Measurements from ENCODE around the gene DNMT3L. TPM values are rescaled to one million over a fixed set of nuclear protein-coding genes. Genes with fewer than 3 reads are reported as not detected.

DNMT3L gene
- total and polyA plus RNA-seq, 2 donors (not counting 1 experiment from before 2014, with no cell fraction given), result not detected

- no peak within 1 kb of the TSS for H3K27ac Mint-ChIP-seq
- H3K4me3 Mint-ChIP-seq, result no peak within 1 kb of the TSS
- Histone ChIP-seq H3K27ac (ENCODE audit: low read length in 2 of 2) (no peak within 1 kb of the TSS), H4K20me1 (ENCODE audit: control insufficient read depth, insufficient read depth, low read length, poor library complexity, severe bottlenecking) (no peaks in the 10 kb centered on the region), H3K9ac (ENCODE audit: low read length) (no peak within 1 kb of the TSS), H2AFZ (ENCODE audit: insufficient read depth, low read depth, low read length, poor library complexity, severe bottlenecking) (no peak within 1 kb of the TSS), H3K27me3 (replicated peaks in 1 of 4; ENCODE audit: control extremely low read depth in 1 of 4, control insufficient read depth in 3 of 4, insufficient read depth in 4 of 4, low read length in 3 of 4) (peaks cover 0 to 3% (median 0%) of the 10 kb centered on the region in 4 experiments), H3K4me3 (ENCODE audit: control extremely low read depth in 1 of 5, extremely low read depth in 1 of 5, insufficient read depth in 1 of 5, low read depth in 2 of 5, low read length in 4 of 5) (no peak within 1 kb of the TSS), H3K36me3 (replicated peaks in 1 of 2; ENCODE audit: control extremely low read depth in 1 of 2, control insufficient read depth in 1 of 2, extremely low read depth in 1 of 2, insufficient read depth in 2 of 2, low read length in 1 of 2) (no peaks in the 10 kb centered on the region), H3K9me3 (ENCODE audit: control extremely low read depth in 1 of 3, control insufficient read depth in 2 of 3, insufficient read depth in 1 of 3, low read length in 2 of 3) (no peaks in the 10 kb centered on the region), H3K4me2 (replicated peaks; ENCODE audit: low read depth, low read length, poor library complexity, severe bottlenecking) (no peak within 1 kb of the TSS), H3K4me1 (ENCODE audit: control insufficient read depth in 2 of 2, insufficient read depth in 2 of 2, low read length in 2 of 2) (peaks cover 3 to 7% of the 10 kb centered on the region in 2 donors), H3K79me2 (ENCODE audit: control insufficient read depth, insufficient read depth, low read length) (no peaks in the 10 kb centered on the region)
- intact Hi-C loops (cut with micrococcal nuclease), result no loop called here
- no peak for DNase-seq
- H3K4me1 Mint-ChIP-seq, result peaks cover 12% of the 10 kb centered on the region
- CTCF ChIA-PET, result no interaction called here
- TF ChIP-seq CTCF (IDR thresholded peaks at IDR 0.05), result no peak
- TF ChIP-seq EZH2 (IDR thresholded peaks at IDR 0.05; ENCODE audit: borderline replicate concordance, insufficient read depth, low read depth, low read length, poor library complexity, severe bottlenecking), result no peak
- H3K9me3 Mint-ChIP-seq (ENCODE audit: insufficient read depth), result no peaks in the 10 kb centered on the region
- POLR2A ChIA-PET, result no interaction called here
- 73% methylated on average over 56 of the region's 56 CpGs for WGBS (ENCODE audit: insufficient coverage)
- no peaks in the 10 kb centered on the region for H3K27me3 Mint-ChIP-seq
- ATAC-seq (ENCODE audit: low read depth), result no peak
These were observed 23.7 kb upstream of the DNMT3L start, which contains the start of gene AIRE for GRCh38 chr21:44285138-44285992. AIRE (plus strand) TSS chr21:44285876; CDS start chr21:44286007, 131 bp downstream.

GRCh38 chr21:44283948-44284347, 22.3 kb upstream of the DNMT3L start:
- Histone ChIP-seq H3K27me3 (replicated peaks in 1 of 4; ENCODE audit: control extremely low read depth in 1 of 4, control insufficient read depth in 3 of 4, insufficient read depth in 4 of 4, low read length in 3 of 4) (peaks cover 0 to 9% (median 0%) of the 10 kb centered on the region in 4 experiments), H3K9me3 (ENCODE audit: control extremely low read depth in 1 of 3, control insufficient read depth in 2 of 3, insufficient read depth in 1 of 3, low read length in 2 of 3) (no peaks in the 10 kb centered on the region), H4K20me1 (ENCODE audit: control insufficient read depth, insufficient read depth, low read length, poor library complexity, severe bottlenecking) (no peaks in the 10 kb centered on the region), H3K4me2 (replicated peaks; ENCODE audit: low read depth, low read length, poor library complexity, severe bottlenecking) (no peak overlapping the region), H3K4me1 (ENCODE audit: control insufficient read depth in 2 of 2, insufficient read depth in 2 of 2, low read length in 2 of 2) (peaks cover 3 to 7% of the 10 kb centered on the region in 2 donors), H3K4me3 (ENCODE audit: control extremely low read depth in 1 of 5, extremely low read depth in 1 of 5, insufficient read depth in 1 of 5, low read depth in 2 of 5, low read length in 4 of 5) (no peak overlapping the region), H3K9ac (ENCODE audit: low read length) (no peak overlapping the region), H3K27ac (ENCODE audit: low read length in 2 of 2) (no peak overlapping the region), H3K36me3 (replicated peaks in 1 of 2; ENCODE audit: control extremely low read depth in 1 of 2, control insufficient read depth in 1 of 2, extremely low read depth in 1 of 2, insufficient read depth in 2 of 2, low read length in 1 of 2) (no peaks in the 10 kb centered on the region), H2AFZ (ENCODE audit: insufficient read depth, low read depth, low read length, poor library complexity, severe bottlenecking) (no peak overlapping the region), H3K79me2 (ENCODE audit: control insufficient read depth, insufficient read depth, low read length) (no peaks in the 10 kb centered on the region)
- ChIA-PET CTCF (no interaction called here), POLR2A (interaction anchor here (0.6 kb wide), 1 partner anchor 344 kb away, joined by 3 read pairs; no protein-coding TSS in a partner anchor)
- no peak for TF ChIP-seq EZH2 (IDR thresholded peaks at IDR 0.05; ENCODE audit: borderline replicate concordance, insufficient read depth, low read depth, low read length, poor library complexity, severe bottlenecking)
- TF ChIP-seq CTCF (IDR thresholded peaks at IDR 0.05), result no peak
- Mint-ChIP-seq H3K4me3 (no peak overlapping the region), H3K9me3 (ENCODE audit: insufficient read depth) (no peaks in the 10 kb centered on the region), H3K27ac (no peak overlapping the region), H3K4me1 (peaks cover 11% of the 10 kb centered on the region), H3K27me3 (no peaks in the 10 kb centered on the region)
- 27% methylated on average over 11 of the region's 11 CpGs for WGBS (ENCODE audit: insufficient coverage)
- DNase-seq (no peak), ATAC-seq (ENCODE audit: low read depth) (no peak)
- intact Hi-C loops (cut with micrococcal nuclease), result no loop called here

Data from B cell (primary cell).